K562 (cell line): ENCODE measurements around the gene HKDC1. TPM values are rescaled to one million over a fixed set of nuclear protein-coding genes. Genes with fewer than 3 reads are reported as not detected.
"Not testable (repeated sequence)": the region's sequence is repeated elsewhere in the genome, so short reads cannot be mapped to it uniquely, and the experiment has no call there.

Experiments
- ATAC-seq: fragments of 200-7000 bp; cut with Tn5 transposase; 3 replicates; pipeline ENCODE4 v1.9.1; 2020; ENCODE audit warnings: moderate library complexity
- BruUV-seq: library from RNA; stranded (reverse); fragments of 400-500 nt; replicated peaks from 2 replicates; lab custom pipeline; 2021; lab: Mats Ljungman, UMichigan
- CTCF ChIA-PET: fragments of 300-600 bp; formaldehyde crosslinking; extraction: SDS; loops from one replicate; lab custom pipeline; 2021; ENCODE audit warnings: low intra/inter-chr PET ratio; lab: Yijun Ruan, JAX
- POLR2A ChIA-PET: fragments of 300-600, 350-650 bp; sonication (Branson Sonifier 250); formaldehyde crosslinking; extraction: SDS; loops from one replicate; lab custom pipeline; 2021; ENCODE audit warnings: antibody characterized with exemption, inconsistent platforms; lab: Yijun Ruan, JAX
- DNase-seq, 4 experiments: peaks; one replicate each; pipeline versions ENCODE4 v3.0.0 to v3.0.0-alpha.2; 2011 to 2018; ENCODE audit warnings: low spot score in 3 of 4, mixed read lengths in 3 of 4; ENCODE audit errors: extremely low read depth in 1 of 4
- FAIRE-seq: peaks from 2 replicates; lab custom pipeline; 2011; peaks lifted over from hg19 to GRCh38; lab: Jason Lieb, UNC
- H2AFZ ChIP-seq: 2 replicates; pipeline ENCODE4 v1.6.0; 2011; ENCODE audit warnings: low read depth, low read length, control low read depth, inconsistent platforms
- H3K27ac ChIP-seq: fragments of 200-600 bp; 3 replicates; pipeline ENCODE4 v1.8.0; 2011; ENCODE audit warnings: low read depth, mild to moderate bottlenecking, control low read depth, inconsistent platforms, low read length, moderate library complexity, mixed read lengths; ENCODE audit errors: extremely low read depth
- H3K27me3 ChIP-seq, 2 experiments: fragments of 300-600 bp in 1 of 2; 2 replicates in 1 of 2; 3 replicates in 1 of 2; pipeline versions ENCODE4 v1.6.0 to v1.8.0; 2011; ENCODE audit warnings: inconsistent platforms in 2 of 2, low read length in 2 of 2, mild to moderate bottlenecking in 1 of 2, mixed read lengths in 1 of 2, moderate library complexity in 1 of 2; ENCODE audit not compliant: control insufficient read depth in 2 of 2, insufficient read depth in 2 of 2
- H3K36me3 ChIP-seq: fragments of 300-600 bp; 3 replicates; pipeline ENCODE4 v1.8.0; 2011; ENCODE audit warnings: mild to moderate bottlenecking, low read length, inconsistent platforms; ENCODE audit not compliant: control insufficient read depth, insufficient read depth
- H3K4me1 ChIP-seq, 2 experiments: fragments of 200-600 bp in 1 of 2; replicated peaks in 1 of 2; 2 replicates in 1 of 2; 3 replicates in 1 of 2; pipeline versions ENCODE4 v1.5.1 to v1.8.0; 2011; ENCODE audit warnings: inconsistent platforms in 2 of 2, low read length in 2 of 2, mild to moderate bottlenecking in 1 of 2, mixed read lengths in 1 of 2, moderate library complexity in 1 of 2; ENCODE audit not compliant: control insufficient read depth in 2 of 2, insufficient read depth in 2 of 2
- H3K4me2 ChIP-seq: 2 replicates; pipeline ENCODE4 v1.6.1; 2011; ENCODE audit warnings: low read length, control low read depth, inconsistent platforms, mixed read lengths; ENCODE audit not compliant: insufficient read depth
- H3K4me3 ChIP-seq: fragments of 200-600 bp; sonication (generic), shearing (Covaris generic); 2 replicates; pipeline ENCODE4 v1.5.1; 2016; ENCODE audit warnings: control low read depth, inconsistent platforms
- H3K79me2 ChIP-seq: fragments of 200-600 bp; 3 replicates; pipeline ENCODE4 v1.8.0; 2011; ENCODE audit warnings: low read length, inconsistent platforms; ENCODE audit not compliant: control insufficient read depth, insufficient read depth
- H3K9ac ChIP-seq, 2 experiments: 2 replicates each; pipeline versions ENCODE4 v1.6.0 to v1.6.1; 2011; ENCODE audit warnings: low read depth in 2 of 2, low read length in 2 of 2, control low read depth in 1 of 2, inconsistent platforms in 1 of 2, mild to moderate bottlenecking in 1 of 2, mixed read lengths in 1 of 2; ENCODE audit not compliant: insufficient read depth in 1 of 2
- H3K9me1 ChIP-seq: one replicate; pipeline ENCODE4 v1.6.0; 2011; ENCODE audit warnings: inconsistent platforms, mild to moderate bottlenecking, low read length, moderate library complexity; ENCODE audit not compliant: control insufficient read depth, insufficient read depth
- H3K9me3 ChIP-seq: replicated peaks from 2 replicates; pipeline ENCODE4 v1.5.1; 2011; ENCODE audit warnings: low read depth, low read length, inconsistent platforms; ENCODE audit not compliant: control insufficient read depth, insufficient read depth
- H4K20me1 ChIP-seq: replicated peaks from 2 replicates; pipeline ENCODE4 v1.6.1; 2011; ENCODE audit warnings: low read length, inconsistent platforms, mixed read lengths; ENCODE audit not compliant: control insufficient read depth, insufficient read depth
- ASH1L ChIP-seq: fragments of 450-650 bp; IDR thresholded peaks from 2 replicates; pipeline ENCODE4 v1.6.1; 2018; ENCODE audit warnings: borderline replicate concordance, mild to moderate bottlenecking, low read depth; ENCODE audit not compliant: partially characterized antibody
- CAMTA2 ChIP-seq: fragments of 250-450 bp; sonication (Bioruptor Pico); conservative IDR thresholded peaks from 2 replicates; pipeline ENCODE4 v1.5.1; 2022
- CC2D1A ChIP-seq: fragments of 450-650 bp; IDR thresholded peaks from 2 replicates; pipeline ENCODE4 v1.6.1; 2017; ENCODE audit warnings: mild to moderate bottlenecking
- FOS ChIP-seq: IDR thresholded peaks from 3 replicates; pipeline ENCODE4 v1.6.1; 2011; ENCODE audit not compliant: insufficient read length; ENCODE audit errors: extremely low read depth
- NFYB ChIP-seq: IDR thresholded peaks from 2 replicates; pipeline ENCODE4 v1.6.1; 2011; ENCODE audit warnings: mild to moderate bottlenecking, moderate library complexity; ENCODE audit not compliant: insufficient read length; ENCODE audit errors: extremely low read depth
- POLR2H ChIP-seq: IDR thresholded peaks from 2 replicates; pipeline ENCODE4 v1.6.1; 2016; ENCODE audit warnings: missing genetic modification characterization, low read depth, mild to moderate bottlenecking, control low read depth, missing compliant biosample characterization, moderate library complexity
- RBM25 ChIP-seq: fragments of 200-400 bp; formaldehyde crosslinking; IDR thresholded peaks from 2 replicates; pipeline ENCODE4 v1.6.1; 2018; ENCODE audit warnings: low read length, low read depth, moderate library complexity; ENCODE audit not compliant: severe bottlenecking
- WGBS: fragments of 100-300 bp; shearing (Covaris generic); methylation state at CpG from one replicate; pipeline ENCODE4 v1.1.6; 2016; ENCODE audit warnings: low coverage, mixed read lengths; ENCODE audit not compliant: insufficient coverage; ENCODE audit errors: missing lambda C conversion rate; 5-methylcytosine and 5-hydroxymethylcytosine counted together
- in situ Hi-C: fragments of 300-500 bp; cut with MboI; formaldehyde crosslinking; loops from 4 replicates; pipeline ENCODE4 v1.15.0; 2018; ENCODE audit warnings: inconsistent platforms, mixed read lengths
- intact Hi-C: fragments of 100-400 bp; cut with micrococcal nuclease; formaldehyde crosslinking; loops from 2 replicates; pipeline ENCODE4 v1.14.2; 2022
- polyA plus RNA-seq, 8 experiments: library from polyadenylated mRNA; depleted of rRNA in 4 of 8; stranded (reverse) in 5 of 8; unstranded in 3 of 8; fragments of >200 nt; fragmentation: Nextera tagmentation in 2 of 8; fragmentation: Illumina TruSeq in 1 of 8; extraction: Ambion mirVana in 2 of 8; extraction: Trizol in 1 of 8; gene quantifications; 2 replicates each; pipeline versions ENCODE4 v1.2.1 to v1.2.3, GENCODE V29; 2011 to 2014; ENCODE audit warnings: inconsistent platforms in 1 of 8, missing spikeins in 1 of 8
- total RNA-seq, 7 experiments: library from RNA; depleted of rRNA in 6 of 7; stranded (reverse); fragments of >200 nt in 6 of 7; fragmentation: Illumina TruSeq in 2 of 7; extraction: Trizol in 2 of 7; gene quantifications; 2 replicates each; pipeline versions ENCODE4 v1.2.1 to v1.2.3, GENCODE V29; 2011 to 2021; ENCODE audit warnings: low replicate concordance in 1 of 7

The HKDC1 gene
- total and polyA plus RNA-seq, 9 of the 15 experiments (the other 6 are each of a cell fraction or from before 2014, with no cell fraction given), result 0.04 to 0.22 (median 0.11) TPM; not detected in 5

DNA sequence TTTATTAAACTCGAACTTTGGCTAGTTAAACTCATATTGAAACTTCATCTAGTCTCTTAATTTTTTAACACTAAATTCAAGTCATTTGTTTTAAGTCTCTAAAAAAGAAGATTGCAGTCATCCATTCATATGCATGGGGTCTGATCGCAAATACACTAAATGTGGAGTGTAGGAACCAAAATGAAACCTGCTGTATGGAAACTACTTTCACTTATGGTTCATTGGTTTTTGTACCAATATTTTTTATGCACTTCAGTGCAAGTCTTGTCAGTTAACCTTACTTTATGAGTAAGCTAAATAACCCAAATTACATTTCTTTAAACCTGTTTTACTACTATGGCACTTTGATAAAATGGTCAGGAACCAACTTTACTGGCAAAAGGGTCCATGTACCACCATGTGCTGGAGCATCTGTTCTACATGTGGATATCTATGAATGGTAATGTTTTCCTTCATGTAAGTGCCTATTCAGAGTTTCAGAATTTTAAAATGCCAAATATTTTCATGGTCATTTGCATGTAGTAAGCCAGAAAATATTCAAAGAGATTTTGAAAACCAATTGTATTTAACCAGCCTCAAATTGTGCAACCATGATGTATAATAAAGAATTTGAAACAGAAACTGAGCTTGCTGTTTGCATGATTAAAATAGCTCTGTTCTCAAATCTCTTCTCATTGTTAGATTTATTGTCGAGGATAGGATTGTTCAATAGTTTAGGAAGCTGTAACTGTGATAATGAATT lies 47.7 kb upstream of the HKDC1 start:
- Histone ChIP-seq H3K27ac (no peak overlapping the region), H3K9me1 (no peaks in the 10 kb centered on the region), H3K27me3 (no peaks in the 10 kb centered on the region), H4K20me1 (no peaks in the 10 kb centered on the region), H3K4me2 (no peak overlapping the region), H3K79me2 (no peaks in the 10 kb centered on the region), H3K4me3 (no peak overlapping the region), H3K9ac (no peak overlapping the region), H3K4me1 (no peaks in the 10 kb centered on the region), H2AFZ (no peak overlapping the region), H3K36me3 (peaks cover 52% of the 10 kb centered on the region; the same call in 2 of the 3 replicates), H3K9me3 (no peaks in the 10 kb centered on the region)
- TF ChIP-seq POLR2H (0 out of 2 replicates have a peak, but pooled peaks have one; percentile 22), CAMTA2 (CRISPR knock-in tag) (no peak)
- ATAC-seq (no peak), FAIRE-seq (no peak), DNase-seq (no peak)
- in situ Hi-C loops, result no loop called here
- 81% methylated on average over 3 of the region's 3 CpGs for WGBS
- intact Hi-C loops, result no loop called here
- POLR2A ChIA-PET, result interaction anchor here (1.0 to 2.1 kb wide), 2 partner anchors 12 to 44 kb away, joined by 4 to 5 read pairs; no protein-coding TSS in a partner anchor
- BruUV-seq, result TSS peak; percentile 32
- CTCF ChIA-PET, result no interaction called here

DNA sequence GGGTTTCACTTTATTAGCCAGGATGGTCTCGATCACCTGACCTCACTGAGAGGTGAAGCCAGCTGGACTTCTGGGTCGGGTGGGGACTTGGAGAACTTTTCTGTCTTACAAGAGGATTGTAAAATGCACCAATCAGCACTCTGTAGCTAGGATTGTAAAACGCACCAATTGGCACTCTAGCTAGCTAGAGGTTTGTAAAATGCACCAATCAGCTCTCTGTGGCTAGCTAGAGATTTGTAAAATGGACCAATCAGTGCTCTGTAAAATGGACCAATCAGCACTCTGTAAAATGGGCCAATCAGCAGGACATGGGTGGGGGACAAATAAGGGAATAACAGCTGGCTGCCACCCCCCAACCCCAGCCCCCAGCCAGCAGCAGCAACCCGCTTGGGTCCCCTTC lies 44.8 kb upstream of the HKDC1 start:
- FAIRE-seq, H2AFZ ChIP-seq: not testable (repeated sequence)
- POLR2A ChIA-PET, result interaction anchor here (0.6 to 1.3 kb wide), 2 partner anchors 51 to 183 kb away, joined by 4 to 5 read pairs; partner anchors contain the start of gene VPS26A

More for the DNA sequence above, 44.8 kb upstream of the HKDC1 start:
- in situ Hi-C loops, H3K27me3 ChIP-seq, CTCF ChIA-PET, intact Hi-C loops, H4K20me1 ChIP-seq, H3K4me2 ChIP-seq, H3K4me3 ChIP-seq, DNase-seq, H3K4me1 ChIP-seq, H3K9me3 ChIP-seq, ATAC-seq, BruUV-seq, H3K27ac ChIP-seq, H3K9me1 ChIP-seq, H3K9ac ChIP-seq: not testable (repeated sequence)
- Histone ChIP-seq H3K79me2 (peaks cover 11% of the 10 kb centered on the region), H3K36me3 (peaks cover 28% of the 10 kb centered on the region; the same call in 1 of the 3 replicates)
- peak; percentile 70 for TF ChIP-seq CC2D1A
- peak; percentile 6 for TF ChIP-seq FOS
- peak; percentile 69 for TF ChIP-seq ASH1L
- peak; percentile 64 for TF ChIP-seq NFYB
- TF ChIP-seq RBM25, result peak; percentile 9
- 81% methylated on average over 4 of the region's 4 CpGs for WGBS
